Retinal pigment epithelial cell (primary cell): ENCODE measurements around the gene C12orf56.

Source experiments
- DNase-seq: peaks from one replicate; pipeline ENCODE4 v3.0.0-alpha.2; 2010; ENCODE audit warnings: low read depth
- H3K4me3 ChIP-seq: 2 replicates; pipeline ENCODE4 v1.5.1; 2011; ENCODE audit warnings: mild to moderate bottlenecking, low read length, control low read depth, moderate library complexity
- TF ChIP-seq, protein P1 (sequence below): conservative IDR thresholded peaks from 2 replicates; pipeline ENCODE4 v1.5.1; 2011; ENCODE audit warnings: low read depth, low read length, control low read depth, inconsistent platforms

C12orf56 gene

GRCh38 chr12:64404470-64405256 is 14.1 kb upstream of the C12orf56 start:
- DNase-seq: peak; percentile 23
- TF ChIP-seq, protein P1, sequence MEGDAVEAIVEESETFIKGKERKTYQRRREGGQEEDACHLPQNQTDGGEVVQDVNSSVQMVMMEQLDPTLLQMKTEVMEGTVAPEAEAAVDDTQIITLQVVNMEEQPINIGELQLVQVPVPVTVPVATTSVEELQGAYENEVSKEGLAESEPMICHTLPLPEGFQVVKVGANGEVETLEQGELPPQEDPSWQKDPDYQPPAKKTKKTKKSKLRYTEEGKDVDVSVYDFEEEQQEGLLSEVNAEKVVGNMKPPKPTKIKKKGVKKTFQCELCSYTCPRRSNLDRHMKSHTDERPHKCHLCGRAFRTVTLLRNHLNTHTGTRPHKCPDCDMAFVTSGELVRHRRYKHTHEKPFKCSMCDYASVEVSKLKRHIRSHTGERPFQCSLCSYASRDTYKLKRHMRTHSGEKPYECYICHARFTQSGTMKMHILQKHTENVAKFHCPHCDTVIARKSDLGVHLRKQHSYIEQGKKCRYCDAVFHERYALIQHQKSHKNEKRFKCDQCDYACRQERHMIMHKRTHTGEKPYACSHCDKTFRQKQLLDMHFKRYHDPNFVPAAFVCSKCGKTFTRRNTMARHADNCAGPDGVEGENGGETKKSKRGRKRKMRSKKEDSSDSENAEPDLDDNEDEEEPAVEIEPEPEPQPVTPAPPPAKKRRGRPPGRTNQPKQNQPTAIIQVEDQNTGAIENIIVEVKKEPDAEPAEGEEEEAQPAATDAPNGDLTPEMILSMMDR: no peak
- H3K4me3 ChIP-seq: peak overlapping the region; percentile 70

- TF ChIP-seq, protein P1: no peak
- H3K4me3 ChIP-seq: peak within 1 kb of the TSS; percentile 70
- peak; percentile 95 for DNase-seq
Measured at GRCh38 chr12:64403707-64404469, 13.3 kb upstream of the C12orf56 start, which contains the start of gene XPOT. XPOT (plus strand) TSS chr12:64404392; CDS start chr12:64410036, 5,644 bp downstream.

DNA sequence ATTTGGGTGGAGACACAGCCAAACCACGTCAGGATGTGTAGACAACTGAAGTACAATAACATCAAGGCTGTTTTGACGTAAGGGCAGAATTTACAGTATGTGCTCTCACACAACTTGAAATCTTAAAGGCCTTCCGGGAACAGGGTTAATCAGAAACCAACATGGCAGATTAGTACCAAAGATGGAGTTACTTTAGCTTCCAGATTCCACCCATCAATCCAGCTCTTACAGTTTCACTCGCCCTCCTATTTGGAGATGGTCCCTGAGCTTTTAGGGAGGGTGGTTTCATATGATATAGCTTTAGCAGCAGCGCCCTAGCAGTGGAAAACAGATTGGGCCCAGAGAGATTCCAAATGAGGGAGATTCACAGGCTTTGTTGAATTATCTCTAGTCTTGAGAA is 11.6 kb upstream of the C12orf56 start:
- TF ChIP-seq, protein P1: no peak
- no peak overlapping the region for H3K4me3 ChIP-seq
- DNase-seq: no peak

- peak; percentile 53 for DNase-seq
- H3K4me3 ChIP-seq: no peak overlapping the region
- TF ChIP-seq, protein P1: no peak
Measured at GRCh38 chr12:64400041-64400440, 9.5 kb upstream of the C12orf56 start.

- H3K4me3 ChIP-seq: no peak overlapping the region
- DNase-seq: no peak
- TF ChIP-seq, protein P1: no peak
Measured at GRCh38 chr12:64395739-64396138, 5.2 kb upstream of the C12orf56 start.

DNA sequence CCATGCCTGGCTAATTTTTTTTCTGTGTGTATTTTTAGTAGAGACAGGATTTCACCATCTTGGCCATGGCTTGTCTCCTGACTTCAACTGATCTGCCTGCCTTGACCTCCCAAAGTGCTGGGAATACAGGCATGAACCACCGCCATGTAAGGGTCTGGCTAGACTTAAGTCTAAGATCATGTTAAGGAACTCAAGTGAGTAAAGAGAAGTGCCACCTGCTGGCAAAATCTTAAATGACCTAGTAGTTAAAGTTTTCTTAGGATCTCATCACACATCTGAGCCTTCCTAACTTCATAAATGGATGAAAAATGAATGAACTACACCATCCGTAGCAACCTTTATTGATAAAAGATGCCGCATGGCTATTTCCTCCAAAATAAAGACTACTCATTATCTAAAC is 1.7 kb upstream of the C12orf56 start:
- TF ChIP-seq, protein P1: peak; percentile 51
- no peak for DNase-seq
- no peak overlapping the region for H3K4me3 ChIP-seq
